Measurements from ENCODE around the gene ZNF724.

ZNF724 gene

GRCh38 chr19:23241419-23241818 lies 8.8 kb downstream of the ZNF724 start:
- DNase-seq (ENCODE audit: low read depth) = peak; percentile 10

GRCh38 chr19:23222998-23223652 lies 27.1 kb downstream of the ZNF724 start:
- DNase-seq (ENCODE audit: low read depth) = no peak

GRCh38 chr19:23203841-23204344 lies 46.3 kb downstream of the ZNF724 start:
- DNase-seq (ENCODE audit: low read depth) = no peak

- DNase-seq (ENCODE audit: low read depth) = no peak
These were observed 59.9 kb downstream of the ZNF724 start for GRCh38 chr19:23190341-23190740.

- no peak for DNase-seq (ENCODE audit: low read depth)
These were observed 66.9 kb downstream of the ZNF724 start for GRCh38 chr19:23183251-23183650.
